Osteoblast (primary cell): Measurements from ENCODE around the gene DLG2. TPM values are rescaled to one million over a fixed set of nuclear protein-coding genes. Genes with fewer than 3 reads are reported as not detected.

Source experiments
- DNase-seq: peaks from one replicate; pipeline ENCODE4 v3.0.0; 2011; ENCODE audit warnings: low spot score, mixed read lengths; ENCODE audit not compliant: insufficient read length; ENCODE audit errors: missing footprints
- H2AFZ ChIP-seq: 2 replicates; pipeline ENCODE4 v1.6.0; 2011; ENCODE audit warnings: mild to moderate bottlenecking, low read length
- H3K27ac ChIP-seq: 2 replicates; pipeline ENCODE4 v1.5.1; 2011; ENCODE audit warnings: mild to moderate bottlenecking, low read depth, low read length, moderate library complexity
- H3K27me3 ChIP-seq: 2 replicates; pipeline ENCODE4 v1.6.0; 2012; ENCODE audit warnings: mild to moderate bottlenecking, control low read depth, inconsistent platforms, low read length, moderate library complexity; ENCODE audit not compliant: insufficient read depth
- H3K36me3 ChIP-seq: 2 replicates; pipeline ENCODE4 v1.5.1; 2011; ENCODE audit warnings: mild to moderate bottlenecking, low read length, control low read depth, moderate library complexity; ENCODE audit not compliant: insufficient read depth
- H3K4me1 ChIP-seq: 2 replicates; pipeline ENCODE4 v1.5.1; 2011; ENCODE audit warnings: mild to moderate bottlenecking, low read length, control low read depth, moderate library complexity; ENCODE audit not compliant: insufficient read depth
- H3K4me2 ChIP-seq: 2 replicates; pipeline ENCODE4 v1.6.0; 2011; ENCODE audit warnings: mild to moderate bottlenecking, low read length; ENCODE audit not compliant: insufficient read depth
- H3K4me3 ChIP-seq: fragments of 200-600 bp; sonication (generic); 3 replicates; pipeline ENCODE4 v1.5.1; 2012; ENCODE audit warnings: mild to moderate bottlenecking, low read length, inconsistent platforms; ENCODE audit not compliant: insufficient read depth
- H3K79me2 ChIP-seq: 2 replicates; pipeline ENCODE4 v1.6.0; 2012; ENCODE audit warnings: mild to moderate bottlenecking, low read length, control low read depth, inconsistent platforms; ENCODE audit not compliant: insufficient read depth
- H3K9me3 ChIP-seq: 2 replicates; pipeline ENCODE4 v1.5.1; 2011; ENCODE audit warnings: low read depth, low read length, control low read depth
- H4K20me1 ChIP-seq: 2 replicates; pipeline ENCODE4 v1.6.0; 2012; ENCODE audit warnings: mild to moderate bottlenecking, low read length, control low read depth; ENCODE audit not compliant: insufficient read depth
- CTCF ChIP-seq: IDR thresholded peaks from 2 replicates; pipeline ENCODE4 v1.5.1; 2011; ENCODE audit warnings: mild to moderate bottlenecking, low read depth, low read length, moderate library complexity; ENCODE audit errors: extremely low read depth
- total RNA-seq: library from RNA; depleted of rRNA; stranded (reverse); fragments of >200 nt; gene quantifications from 2 replicates; pipeline ENCODE4 v1.2.3, GENCODE V29; 2012

The DLG2 gene
- total RNA-seq, 1 donor, result 3.3 TPM

- Histone ChIP-seq H3K4me3 (no peak overlapping the region), H3K36me3 (no peaks in the 10 kb centered on the region), H3K9me3 (no peaks in the 10 kb centered on the region), H3K4me2 (no peak overlapping the region), H3K4me1 (no peaks in the 10 kb centered on the region), H2AFZ (no peak overlapping the region), H4K20me1 (no peaks in the 10 kb centered on the region), H3K79me2 (no peaks in the 10 kb centered on the region), H3K27ac (no peak overlapping the region), H3K27me3 (no peaks in the 10 kb centered on the region)
- no peak for DNase-seq
- no peak for TF ChIP-seq CTCF
Observed at GRCh38 chr11:83706566-83706965, 1920.6 kb downstream of the DLG2 start.

GRCh38 chr11:83702796-83703195 lies 1924.3 kb downstream of the DLG2 start:
- no peaks in the 10 kb centered on the region for H4K20me1 ChIP-seq
- no peak overlapping the region for H3K4me2 ChIP-seq
- no peak for DNase-seq
- H3K27me3 ChIP-seq, result no peaks in the 10 kb centered on the region
- H2AFZ ChIP-seq, result no peak overlapping the region
- no peak for TF ChIP-seq CTCF
- H3K36me3 ChIP-seq, result no peaks in the 10 kb centered on the region
- no peaks in the 10 kb centered on the region for H3K4me1 ChIP-seq
- no peaks in the 10 kb centered on the region for H3K9me3 ChIP-seq
- no peak overlapping the region for H3K4me3 ChIP-seq
- H3K79me2 ChIP-seq, result no peaks in the 10 kb centered on the region
- no peak overlapping the region for H3K27ac ChIP-seq

- Histone ChIP-seq H3K4me3 (no peak overlapping the region), H3K4me1 (no peaks in the 10 kb centered on the region), H3K27me3 (no peaks in the 10 kb centered on the region), H4K20me1 (no peaks in the 10 kb centered on the region), H2AFZ (no peak overlapping the region), H3K79me2 (no peaks in the 10 kb centered on the region), H3K4me2 (no peak overlapping the region), H3K36me3 (no peaks in the 10 kb centered on the region), H3K9me3 (no peaks in the 10 kb centered on the region), H3K27ac (no peak overlapping the region)
- DNase-seq, result no peak
- TF ChIP-seq CTCF, result no peak
Observed at GRCh38 chr11:83697518-83697917, 1929.6 kb downstream of the DLG2 start.

- no peaks in the 10 kb centered on the region for H3K4me1 ChIP-seq
- H3K27ac ChIP-seq, result no peak overlapping the region
- H3K4me3 ChIP-seq, result no peak overlapping the region
- no peaks in the 10 kb centered on the region for H3K79me2 ChIP-seq
- H3K36me3 ChIP-seq, result no peaks in the 10 kb centered on the region
- H3K27me3 ChIP-seq, result no peaks in the 10 kb centered on the region
- no peak overlapping the region for H3K4me2 ChIP-seq
- no peaks in the 10 kb centered on the region for H4K20me1 ChIP-seq
- no peaks in the 10 kb centered on the region for H3K9me3 ChIP-seq
- no peak overlapping the region for H2AFZ ChIP-seq
- no peak for DNase-seq
- no peak for TF ChIP-seq CTCF
Observed at GRCh38 chr11:83695046-83695445, 1932.1 kb downstream of the DLG2 start.
